NCI-H2227 (cell line): Measurements from ENCODE around the gene IKZF5.
A peak's percentile ranks its signal among the peaks of the same experiment; 100 is the strongest.

Experiments used
- DNase-seq: peaks from one replicate; lab custom pipeline; 2025; ENCODE audit not compliant: unreplicated experiment; lab: John Stamatoyannopoulos, UW

Gene IKZF5

DNA sequence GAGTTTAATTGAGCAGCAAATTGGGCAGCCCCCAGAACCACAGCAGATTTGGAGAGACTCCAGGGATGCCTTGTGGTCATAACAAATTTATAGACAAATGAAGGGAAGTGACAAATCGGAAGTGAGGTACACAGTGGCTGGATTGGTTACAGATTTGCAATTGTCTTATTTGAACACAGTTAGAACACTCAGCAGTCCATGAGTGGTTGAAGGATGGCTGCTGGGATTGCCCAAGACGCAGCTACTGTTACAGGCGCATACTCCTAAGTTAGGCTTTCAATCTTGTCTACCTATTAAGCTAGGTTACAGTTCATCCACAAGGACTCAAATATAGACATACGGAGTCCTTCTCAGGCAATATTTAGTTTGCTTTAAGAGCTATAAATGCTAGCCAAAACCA, 7.6 kb upstream of the IKZF5 start:
- DNase-seq = no peak

DNA sequence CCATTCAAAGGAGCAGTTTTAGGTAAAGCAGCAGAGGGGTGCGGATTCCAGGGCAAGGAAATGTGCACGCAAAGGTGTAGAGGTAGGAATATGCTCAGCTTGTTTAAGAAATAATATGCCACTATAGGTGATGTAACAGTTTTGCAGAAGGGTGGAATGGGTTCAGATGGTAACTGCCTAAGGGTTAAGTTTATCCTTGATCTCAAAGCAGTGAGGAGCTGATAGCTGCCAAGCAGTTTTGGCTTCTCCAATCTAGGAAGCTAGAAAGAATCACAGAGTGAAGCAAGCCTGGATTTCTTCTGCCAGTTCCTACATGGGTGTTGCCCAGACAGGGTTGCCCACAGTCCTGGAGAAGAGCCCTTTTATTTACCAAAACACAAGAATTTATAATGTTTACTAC, 6.2 kb upstream of the IKZF5 start:
- DNase-seq = no peak

DNA sequence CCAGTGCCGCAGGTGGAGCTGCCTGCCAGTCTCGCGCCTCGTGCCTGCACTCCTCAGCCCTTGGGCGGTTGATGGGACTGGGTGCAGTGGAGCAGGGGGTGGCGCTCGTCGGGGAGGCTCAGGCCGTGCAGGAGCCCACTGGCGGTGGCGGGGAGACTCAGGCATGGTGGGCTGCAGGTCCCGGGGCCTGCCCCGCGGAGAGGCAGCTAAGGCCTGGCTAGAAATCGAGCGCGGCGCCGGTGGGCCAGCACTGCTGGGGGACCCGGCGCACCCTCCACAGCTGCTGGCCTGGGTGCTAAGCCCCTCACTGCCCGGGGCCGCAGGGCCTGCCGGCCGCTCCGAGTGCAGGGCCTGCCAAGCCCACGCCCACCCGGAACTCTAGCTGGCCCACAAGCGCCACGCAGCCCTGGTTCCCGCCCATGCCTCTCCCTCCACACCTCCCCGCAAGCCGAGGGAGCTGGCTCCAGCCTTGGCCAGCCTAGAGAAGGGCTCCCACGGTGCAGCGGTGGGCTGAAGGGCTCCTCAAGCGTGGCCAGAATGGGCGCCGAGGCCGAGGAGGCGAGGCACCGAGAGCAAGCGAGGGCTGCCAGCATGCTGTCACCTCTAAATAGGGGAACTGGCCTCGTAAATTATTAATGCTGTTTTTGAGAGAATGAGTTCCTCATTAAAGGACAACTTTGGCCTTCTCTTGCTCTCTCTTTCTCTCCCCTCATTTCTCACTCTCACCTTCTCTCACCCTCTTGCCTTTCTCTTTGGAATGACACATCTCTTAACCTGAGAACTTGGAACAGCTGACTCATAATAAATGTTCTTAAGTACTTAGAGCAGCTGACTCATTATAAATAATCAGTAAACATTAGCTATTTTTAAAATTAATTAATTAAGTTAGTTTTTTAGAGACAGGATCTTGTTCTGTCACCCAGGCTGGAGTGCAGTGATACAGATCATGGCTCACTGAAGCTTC, 5.1 kb upstream of the IKZF5 start:
- no peak for DNase-seq

DNA sequence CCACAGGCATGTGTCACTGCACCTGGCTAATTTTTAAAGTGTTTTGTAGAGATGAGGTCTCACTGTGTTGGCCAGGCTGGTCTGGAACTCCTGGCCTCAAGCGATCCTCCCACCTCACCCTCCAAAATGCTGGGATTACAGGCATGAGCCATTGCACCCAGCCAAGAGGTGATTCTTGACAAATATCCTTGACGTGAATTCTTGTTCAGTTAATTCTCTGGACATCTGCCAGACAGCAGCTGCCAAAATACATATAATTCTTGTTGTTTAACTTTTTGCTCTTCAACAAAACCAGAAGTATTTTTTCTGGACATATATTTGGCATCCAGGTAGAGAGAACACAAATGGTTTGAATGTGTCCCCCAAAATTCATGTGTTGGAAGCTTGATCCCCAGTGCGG, 3.4 kb upstream of the IKZF5 start:
- DNase-seq = no peak

DNA sequence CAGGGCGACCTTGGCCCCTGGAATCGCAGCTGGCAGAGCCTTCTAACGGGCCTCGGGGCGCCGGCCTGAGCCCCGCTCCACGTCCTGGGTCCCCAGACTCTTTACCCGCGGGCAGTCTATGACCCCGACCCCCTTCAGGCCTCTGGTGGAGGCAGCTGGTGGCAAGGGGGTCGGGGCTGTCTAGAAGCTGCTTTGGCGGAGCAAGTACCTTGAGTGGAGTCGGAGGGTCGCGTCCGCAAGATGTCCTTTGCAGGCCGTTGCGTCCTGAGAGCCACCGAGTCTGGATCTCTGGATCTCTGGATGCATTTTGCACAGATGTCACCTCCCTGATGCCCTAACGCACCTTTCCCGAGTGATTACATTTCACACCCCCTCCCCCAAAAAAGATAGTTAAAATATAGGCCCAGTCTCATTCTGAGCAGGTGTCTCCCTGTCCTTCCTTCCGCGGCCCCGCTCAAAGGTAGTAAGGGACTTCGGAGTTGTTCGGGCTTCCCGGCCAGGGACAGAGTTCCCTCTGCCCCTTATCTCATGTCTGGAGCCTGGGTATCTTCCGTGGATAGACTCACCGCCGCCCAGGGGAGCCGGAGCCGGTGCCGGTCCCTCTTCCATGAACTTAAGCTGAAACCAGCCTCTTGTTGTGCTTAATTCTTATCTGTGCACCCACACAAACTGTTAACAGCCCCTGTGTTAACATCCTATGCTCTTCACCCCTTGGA, 668 bp upstream of the IKZF5 start:
- DNase-seq = peak; percentile 18

DNA sequence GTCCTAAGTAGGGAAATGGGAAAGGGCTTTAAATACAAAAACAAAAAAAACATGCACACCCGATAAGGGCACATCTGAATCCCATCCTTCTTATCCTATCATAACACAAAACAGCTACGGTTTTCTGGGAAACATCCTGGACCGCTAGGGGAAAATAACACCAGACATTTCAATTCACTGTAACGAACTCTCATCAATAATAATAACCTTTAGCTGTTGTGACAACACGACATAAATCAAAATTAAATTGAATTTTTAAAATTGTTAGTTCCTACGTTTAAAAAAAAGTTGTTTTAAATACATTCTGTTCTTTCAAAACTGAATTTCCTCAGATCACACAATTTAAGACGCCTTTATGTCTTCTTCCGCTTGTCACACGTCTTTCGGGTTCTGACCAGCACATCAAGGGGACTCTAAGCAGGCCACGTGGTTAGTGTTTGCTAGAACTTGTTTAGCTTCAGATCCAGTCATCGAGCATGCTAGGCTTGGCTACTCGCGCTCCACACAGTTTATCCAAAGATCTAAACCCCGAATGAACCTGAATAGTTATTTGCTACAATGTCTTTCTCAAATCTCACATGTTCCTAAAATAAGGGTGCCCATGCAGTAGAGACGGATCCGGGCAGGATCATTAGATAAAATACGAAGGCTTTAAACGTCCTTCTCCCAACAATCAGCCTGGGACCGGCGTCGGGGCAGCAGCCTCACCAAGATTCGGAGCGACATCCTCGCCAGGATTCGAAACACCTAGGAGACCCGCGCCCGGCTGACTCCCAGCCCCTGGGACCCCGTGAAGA, 839 bp downstream of the IKZF5 start:
- DNase-seq = peak; percentile 36

DNA sequence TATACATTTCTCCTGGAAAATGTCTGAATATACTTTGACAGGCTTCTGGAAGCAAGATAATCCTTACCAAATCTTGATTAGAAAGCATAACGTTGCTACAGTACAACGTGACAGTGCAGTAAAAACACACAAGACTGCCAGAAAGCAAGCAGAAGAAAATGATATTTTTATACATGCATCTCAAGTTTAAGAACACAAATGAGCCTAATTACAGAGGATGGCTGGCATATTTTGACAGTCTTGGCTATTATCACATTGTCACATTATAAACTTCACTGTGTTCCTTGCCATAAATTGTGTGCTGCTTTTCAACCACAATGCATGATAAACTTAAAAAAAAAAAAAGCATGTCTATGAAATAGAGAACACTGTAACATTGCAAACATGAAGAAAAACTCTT, 4.3 kb downstream of the IKZF5 start:
- DNase-seq = no peak

DNA sequence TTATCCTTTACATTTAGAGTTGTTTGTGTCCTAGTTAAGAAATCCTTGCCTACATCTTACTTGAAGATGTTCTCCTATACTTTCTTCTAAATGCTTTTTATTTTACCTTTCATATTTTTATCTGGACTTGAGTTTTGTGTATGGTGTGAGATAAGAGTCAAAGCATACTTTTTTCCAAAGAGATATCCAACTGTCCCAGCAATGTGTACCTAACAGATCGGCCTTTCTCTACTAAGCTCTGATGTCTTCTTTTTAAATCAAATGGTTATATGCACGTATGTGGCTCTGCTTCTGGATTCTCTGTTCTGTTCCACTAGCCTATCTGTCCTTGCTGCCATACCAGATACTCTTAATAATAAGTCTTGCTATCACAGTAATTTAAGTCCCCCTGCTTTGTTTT, 7.2 kb downstream of the IKZF5 start:
- no peak for DNase-seq

DNA sequence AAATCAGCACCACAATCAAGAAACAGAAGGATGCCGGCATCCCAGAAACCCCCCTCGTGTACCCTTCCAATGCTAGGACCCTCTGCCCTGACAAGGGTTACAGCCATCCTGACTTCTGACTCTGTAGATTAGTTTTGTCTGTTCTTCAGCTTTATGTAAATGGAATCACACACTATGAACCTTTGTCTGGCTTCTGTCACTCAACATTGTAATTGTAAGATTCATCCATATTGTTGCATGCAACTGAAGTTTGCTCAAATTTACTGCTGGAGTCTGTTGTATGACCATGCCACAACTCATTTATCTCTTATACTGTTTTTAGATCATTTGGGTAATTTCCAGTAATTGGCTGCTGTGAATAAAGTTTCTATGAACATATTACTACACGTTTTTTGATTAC, 8.4 kb downstream of the IKZF5 start:
- DNase-seq = no peak

DNA sequence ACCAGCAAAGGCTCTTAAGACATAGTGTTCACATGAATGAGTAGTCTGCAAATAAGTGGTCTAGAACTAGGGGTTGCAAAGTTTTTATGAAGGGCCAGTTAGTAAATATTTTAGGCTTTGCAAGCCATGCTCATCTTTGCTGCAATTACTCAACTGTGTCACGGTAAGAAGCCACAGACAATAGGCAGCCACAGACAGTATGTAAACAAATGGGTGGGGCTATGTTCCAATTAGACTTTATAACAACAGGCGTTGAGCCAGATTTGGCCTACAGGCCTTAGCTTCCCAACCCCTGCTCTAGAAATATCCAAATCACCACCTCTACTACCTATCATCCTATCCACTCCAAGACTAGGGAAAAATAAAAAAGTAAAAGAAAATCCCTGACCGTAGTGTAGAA, 9.2 kb downstream of the IKZF5 start:
- DNase-seq = no peak

DNA sequence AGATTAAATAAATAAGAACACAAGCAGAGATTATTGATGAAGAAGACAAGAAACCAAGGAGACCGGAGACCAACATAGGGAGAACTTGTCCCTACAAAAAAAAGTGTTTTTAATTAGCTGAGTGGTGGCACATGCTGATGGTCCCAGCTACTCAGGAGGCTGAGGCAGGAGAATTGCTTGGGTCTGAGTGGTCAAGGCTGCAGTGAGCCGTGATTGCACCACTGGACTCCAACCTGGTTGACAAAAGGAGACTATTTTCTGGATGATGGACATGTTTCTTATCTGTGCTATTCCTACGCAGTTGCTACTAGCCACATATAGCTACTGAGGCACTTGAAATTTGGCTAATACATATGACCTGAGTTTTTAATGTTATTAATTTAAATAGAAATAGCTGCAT, 9.7 kb downstream of the IKZF5 start:
- no peak for DNase-seq

DNA sequence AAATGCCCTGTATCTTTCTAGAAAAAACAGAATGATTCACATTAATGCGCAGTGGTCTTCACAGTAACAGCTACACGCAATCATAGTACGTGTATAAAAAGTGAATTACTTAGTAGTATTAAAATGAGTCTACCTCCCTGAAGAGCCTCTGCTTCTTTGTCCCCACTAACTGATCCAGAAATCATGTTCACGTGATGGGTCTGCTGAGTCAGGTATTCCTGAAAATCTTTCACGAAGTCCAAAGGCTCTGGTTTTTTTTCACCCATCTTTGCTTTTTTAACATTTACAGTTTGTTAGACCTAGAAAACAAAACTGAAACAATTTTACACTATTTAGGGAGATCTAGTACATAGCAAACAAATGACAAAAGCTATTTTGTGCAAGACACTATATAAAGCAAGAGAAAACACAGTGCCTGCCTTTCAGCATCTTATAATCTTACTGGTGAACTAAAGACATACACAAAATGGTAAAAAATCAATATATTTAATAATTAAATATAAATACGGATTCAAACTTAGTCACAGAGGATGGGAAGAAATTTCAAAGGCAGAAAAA, 10.2 kb downstream of the IKZF5 start:
- DNase-seq = no peak

DNA sequence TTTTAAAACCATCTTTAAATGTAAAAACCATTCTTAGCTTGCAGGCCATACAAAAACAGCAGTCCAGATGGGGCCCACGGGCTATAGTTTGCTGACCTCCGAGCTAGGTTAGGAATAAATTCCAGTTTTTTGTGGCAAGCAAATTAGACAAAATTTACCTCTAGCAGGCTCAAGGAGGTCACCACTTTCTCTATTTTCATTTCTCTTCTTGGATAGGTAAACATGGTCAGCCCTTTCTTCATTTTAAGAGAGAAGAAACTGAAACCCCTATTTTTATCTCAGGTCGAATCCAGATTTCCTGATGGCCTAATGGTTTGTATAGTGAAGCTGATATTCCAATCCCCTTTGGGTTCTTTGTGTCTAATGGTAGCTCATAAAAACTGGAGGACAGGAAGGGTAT, 10.7 kb downstream of the IKZF5 start:
- DNase-seq = no peak

DNA sequence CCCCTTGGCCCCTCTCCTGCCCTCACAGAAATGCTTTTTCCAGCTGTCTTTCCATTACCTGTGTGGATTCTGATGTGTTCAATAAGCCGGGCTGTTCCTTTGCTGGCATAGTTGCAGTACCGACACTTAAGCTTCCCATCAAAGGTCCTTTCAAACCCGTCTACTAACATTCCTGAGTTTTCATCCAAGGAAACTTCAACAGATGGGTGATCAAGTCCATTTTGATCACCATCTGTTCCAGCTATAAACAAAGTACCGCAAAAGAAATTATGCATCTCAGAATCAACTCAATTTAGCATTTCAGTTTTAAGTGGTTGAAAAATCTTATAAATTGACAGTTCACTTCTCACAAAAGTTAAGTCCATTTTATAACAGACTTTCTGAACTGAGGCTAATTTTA, 12.7 kb downstream of the IKZF5 start:
- DNase-seq = no peak

DNA sequence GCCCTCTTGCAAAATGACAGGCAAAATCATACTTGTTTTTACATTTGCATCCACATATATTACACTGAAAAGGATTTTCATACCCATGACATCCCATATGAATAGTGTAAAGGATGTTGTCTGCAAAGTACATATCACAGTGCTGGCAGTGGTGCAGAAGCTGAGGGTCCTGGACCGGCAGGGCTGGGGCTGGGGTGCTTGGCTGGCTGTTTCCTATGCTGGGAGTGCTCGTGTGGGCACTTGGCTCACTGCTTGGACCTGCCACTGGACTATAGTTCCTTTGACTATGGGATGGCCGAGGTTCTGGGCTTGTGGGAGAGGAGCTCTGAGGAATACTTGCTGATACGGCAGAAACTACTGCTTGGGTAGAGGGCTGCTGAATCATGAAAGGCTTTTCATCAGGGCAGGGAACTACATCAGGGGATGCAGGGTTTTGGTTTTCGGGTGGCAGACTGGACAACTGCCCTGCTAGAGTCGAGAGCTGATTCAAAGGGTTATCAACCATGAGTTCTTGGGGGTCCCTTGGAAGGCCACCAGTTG, 14.7 kb downstream of the IKZF5 start:
- no peak for DNase-seq

DNA sequence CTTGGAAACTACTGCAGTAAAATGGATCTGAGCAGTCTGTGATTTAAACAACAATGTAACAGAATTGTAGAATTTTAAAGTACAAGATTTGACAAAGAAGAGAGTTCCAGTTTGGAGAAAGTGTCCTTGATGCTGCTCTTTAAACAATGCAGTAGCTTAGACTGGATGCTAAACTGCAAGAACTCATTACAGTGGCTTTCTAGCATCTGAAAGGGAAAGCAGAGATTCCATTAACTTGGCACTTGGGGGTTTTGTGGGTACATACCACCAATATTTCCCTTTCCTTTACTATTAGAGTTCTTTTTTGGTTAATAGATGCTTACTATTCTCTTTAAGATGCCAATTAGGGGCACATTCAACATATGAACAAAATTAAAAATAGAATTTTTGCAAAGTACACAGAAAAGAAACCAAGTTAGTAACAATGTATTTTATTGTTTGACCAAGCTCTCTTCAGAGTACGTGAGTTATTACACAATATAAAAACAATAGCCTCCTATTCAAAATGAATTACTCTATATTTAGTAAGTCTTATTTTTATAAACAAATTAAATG, 16.5 kb downstream of the IKZF5 start:
- no peak for DNase-seq

DNA sequence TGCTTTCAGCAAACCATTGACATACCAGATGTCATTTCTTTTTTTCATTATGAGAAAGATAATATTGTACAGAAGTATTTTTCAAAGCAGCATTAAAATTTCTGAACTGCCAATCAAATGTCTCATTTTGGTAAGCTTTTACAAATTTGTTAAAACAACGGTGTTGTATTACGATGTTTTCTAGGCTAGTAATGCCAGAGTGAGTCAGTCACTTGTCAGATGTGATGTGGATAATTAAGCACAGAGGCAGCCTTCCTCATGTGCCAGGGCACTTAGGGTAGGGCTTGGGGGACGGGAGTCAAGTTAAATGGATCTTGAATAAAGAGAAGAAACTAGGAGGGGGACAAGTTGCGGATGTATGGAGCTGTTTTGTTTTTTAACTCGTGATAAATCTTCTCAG, 18.3 kb downstream of the IKZF5 start:
- DNase-seq = no peak

DNA sequence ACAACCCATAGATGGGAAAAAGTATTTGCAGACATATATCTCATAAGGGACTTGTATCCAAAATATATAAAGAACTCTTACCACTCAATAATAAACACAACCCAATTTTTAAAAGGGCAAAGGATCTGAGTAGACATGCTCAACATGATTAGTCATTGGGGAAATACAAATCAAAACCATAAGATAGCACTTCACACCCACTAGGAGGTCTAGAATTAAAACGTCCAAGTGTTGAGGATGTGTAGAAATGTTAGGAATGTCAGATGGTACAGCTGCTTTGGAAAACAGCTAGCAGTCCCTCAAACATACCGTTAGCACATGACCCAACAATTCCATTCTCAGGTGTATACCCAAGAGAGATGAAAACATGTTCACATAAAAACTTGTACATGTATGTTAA, 20.1 kb downstream of the IKZF5 start:
- DNase-seq = no peak

DNA sequence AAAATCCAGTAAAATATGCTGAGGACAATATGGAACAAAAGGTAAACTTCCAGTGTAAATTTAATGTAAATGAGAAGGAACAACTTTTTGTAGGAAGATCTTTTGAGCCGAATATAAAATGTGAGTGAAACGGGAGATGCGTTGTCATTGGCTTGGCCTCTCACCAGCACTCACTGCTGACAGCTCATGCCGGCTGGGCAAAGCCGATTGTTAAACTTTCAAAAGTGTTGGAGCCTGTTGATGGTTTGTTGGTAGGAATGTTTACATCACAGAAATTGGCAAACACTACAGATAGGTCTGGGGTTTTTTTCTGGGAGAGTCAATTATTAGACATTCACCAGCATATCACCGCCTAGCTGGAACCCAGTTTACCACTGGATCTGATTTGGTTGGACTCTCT, 22.3 kb downstream of the IKZF5 start:
- no peak for DNase-seq

DNA sequence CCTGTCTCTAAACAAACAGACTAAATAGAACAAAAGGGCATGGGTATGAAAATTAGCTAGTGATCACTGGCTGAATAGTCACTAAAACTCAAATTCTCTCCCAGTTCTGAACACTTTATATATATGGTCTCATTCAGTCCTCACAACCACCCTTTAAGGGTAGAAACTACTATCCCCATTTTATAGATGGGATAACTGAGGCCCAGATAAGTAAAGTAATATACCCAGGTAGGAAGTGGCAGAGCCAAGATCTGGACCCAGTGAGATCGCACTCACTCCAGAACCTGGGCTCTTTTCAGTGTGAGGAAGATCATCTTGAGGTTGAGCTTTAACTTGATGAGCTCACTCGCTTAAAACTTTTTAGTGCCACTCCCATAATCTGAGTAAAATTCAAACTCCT, 23.9 kb downstream of the IKZF5 start:
- DNase-seq = no peak

DNA sequence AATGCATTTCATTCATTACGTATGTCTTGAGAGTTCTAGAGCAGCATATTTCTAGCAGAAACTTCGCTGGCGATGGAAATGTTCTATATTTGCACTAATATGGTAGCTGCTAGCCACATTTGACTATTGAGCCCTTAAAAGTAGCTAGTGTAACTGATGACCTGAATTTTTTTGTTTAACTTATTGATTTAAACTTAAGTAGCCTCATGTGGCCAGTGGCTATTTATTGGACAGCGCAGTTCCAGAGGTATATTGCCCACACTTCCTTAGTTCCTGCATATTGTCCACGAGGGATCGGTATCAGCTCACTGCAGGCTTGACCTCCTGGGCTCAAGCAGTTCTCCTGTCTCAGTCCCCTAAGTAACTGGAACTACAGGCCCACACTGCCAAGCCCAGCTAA, 24.7 kb downstream of the IKZF5 start:
- DNase-seq = no peak
